HCT116 (cell line): ENCODE results near the gene TLR4.

Experiments used
- EGR1 ChIP-seq: IDR thresholded peaks from 2 replicates; pipeline ENCODE4 v1.6.1; 2012; ENCODE audit warnings: low read depth
- EZH2 ChIP-seq: fragments of 200-600 bp; sonication (generic); IDR thresholded peaks from 2 replicates; pipeline ENCODE4 v1.6.1; 2017; ENCODE audit warnings: antibody characterized with exemption, mixed run types
- POLR2A ChIP-seq: IDR thresholded peaks from 2 replicates; pipeline ENCODE4 v1.7.0; 2011; ENCODE audit warnings: borderline replicate concordance; ENCODE audit not compliant: insufficient read depth, insufficient read length; ENCODE audit errors: extremely low read depth
- RAD21 ChIP-seq: IDR thresholded peaks from 2 replicates; pipeline ENCODE4 v1.6.1; 2012; ENCODE audit warnings: low read depth, mild to moderate bottlenecking
- TF ChIP-seq, protein P1 (sequence below): IDR thresholded peaks from 2 replicates; pipeline ENCODE4 v1.6.1; 2012
- TF ChIP-seq, protein P2 (sequence below), 3 experiments: fragments of 200-600 bp in 1 of 3; sonication (generic) in 1 of 3; IDR thresholded peaks in 2 of 3; conservative IDR thresholded peaks in 1 of 3; 2 replicates each; pipeline ENCODE4 v1.5.1; 2012 to 2017; ENCODE audit warnings: low read depth in 2 of 3, low read length in 2 of 3, antibody characterized with exemption in 1 of 3, borderline replicate concordance in 1 of 3, control low read depth in 1 of 3, mild to moderate bottlenecking in 1 of 3, mixed read lengths in 1 of 3, mixed run types in 1 of 3, moderate library complexity in 1 of 3; ENCODE audit not compliant: insufficient read depth in 1 of 3

DNA sequence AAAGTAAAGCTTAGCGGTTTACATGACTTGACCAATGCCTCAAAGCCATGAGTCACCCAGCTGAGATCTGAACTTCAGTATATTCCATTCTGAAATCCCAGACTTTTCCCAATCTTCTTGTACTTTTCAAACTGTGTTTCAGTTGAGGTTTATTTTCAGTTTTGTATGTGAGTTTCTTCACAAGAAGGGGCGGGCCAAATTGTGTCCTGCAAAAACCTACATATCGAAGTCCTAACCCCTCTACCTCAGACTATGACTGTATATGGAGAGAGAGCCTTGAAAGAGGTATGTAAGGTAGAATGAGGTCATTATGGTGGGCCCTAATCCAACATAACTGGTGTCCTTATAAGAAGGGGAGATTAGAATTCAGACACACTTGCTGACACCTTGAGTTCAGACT lies 666 bp upstream of the TLR4 start:
- TF ChIP-seq POLR2A = no peak
- no peak for TF ChIP-seq EGR1
- TF ChIP-seq, protein P1, sequence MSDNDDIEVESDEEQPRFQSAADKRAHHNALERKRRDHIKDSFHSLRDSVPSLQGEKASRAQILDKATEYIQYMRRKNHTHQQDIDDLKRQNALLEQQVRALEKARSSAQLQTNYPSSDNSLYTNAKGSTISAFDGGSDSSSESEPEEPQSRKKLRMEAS = no peak
- TF ChIP-seq RAD21 = no peak
- TF ChIP-seq, protein P2, sequence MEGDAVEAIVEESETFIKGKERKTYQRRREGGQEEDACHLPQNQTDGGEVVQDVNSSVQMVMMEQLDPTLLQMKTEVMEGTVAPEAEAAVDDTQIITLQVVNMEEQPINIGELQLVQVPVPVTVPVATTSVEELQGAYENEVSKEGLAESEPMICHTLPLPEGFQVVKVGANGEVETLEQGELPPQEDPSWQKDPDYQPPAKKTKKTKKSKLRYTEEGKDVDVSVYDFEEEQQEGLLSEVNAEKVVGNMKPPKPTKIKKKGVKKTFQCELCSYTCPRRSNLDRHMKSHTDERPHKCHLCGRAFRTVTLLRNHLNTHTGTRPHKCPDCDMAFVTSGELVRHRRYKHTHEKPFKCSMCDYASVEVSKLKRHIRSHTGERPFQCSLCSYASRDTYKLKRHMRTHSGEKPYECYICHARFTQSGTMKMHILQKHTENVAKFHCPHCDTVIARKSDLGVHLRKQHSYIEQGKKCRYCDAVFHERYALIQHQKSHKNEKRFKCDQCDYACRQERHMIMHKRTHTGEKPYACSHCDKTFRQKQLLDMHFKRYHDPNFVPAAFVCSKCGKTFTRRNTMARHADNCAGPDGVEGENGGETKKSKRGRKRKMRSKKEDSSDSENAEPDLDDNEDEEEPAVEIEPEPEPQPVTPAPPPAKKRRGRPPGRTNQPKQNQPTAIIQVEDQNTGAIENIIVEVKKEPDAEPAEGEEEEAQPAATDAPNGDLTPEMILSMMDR (IDR thresholded peaks at IDR 0.05 in 2 of 3, conservative IDR thresholded peaks at IDR 0.05 in 1 of 3; ENCODE audit: borderline replicate concordance in 1 of 3, insufficient read depth in 1 of 3, low read depth in 2 of 3, low read length in 2 of 3) = no peak
- TF ChIP-seq EZH2 = no peak
